Measurements from ENCODE around the gene OPALIN.
"Not testable (repeated sequence)": the region's sequence is repeated elsewhere in the genome, so short reads cannot be mapped to it uniquely, and the experiment has no call there.

OPALIN gene

GRCh38 chr10:96338279-96338925 lies 20.4 kb downstream of the OPALIN start:
- DNase-seq (ENCODE audit: low read depth in 2 of 2), result no peak

GRCh38 chr10:96337106-96337505 lies 21.7 kb downstream of the OPALIN start:
- no peak for DNase-seq (ENCODE audit: low read depth in 2 of 2)

- no peak for DNase-seq (ENCODE audit: low read depth in 2 of 2)
Observed at GRCh38 chr10:96334616-96335526, 23.9 kb downstream of the OPALIN start.

- no peak for DNase-seq (ENCODE audit: low read depth in 2 of 2)
Observed at GRCh38 chr10:96333101-96333500, 25.7 kb downstream of the OPALIN start.

GRCh38 chr10:96327462-96327861 lies 31.3 kb downstream of the OPALIN start:
- DNase-seq (ENCODE audit: low read depth in 2 of 2), result no peak

GRCh38 chr10:96325719-96326373 lies 33.0 kb downstream of the OPALIN start:
- no peak for DNase-seq (ENCODE audit: low read depth in 2 of 2)

- no peak for DNase-seq (ENCODE audit: low read depth in 2 of 2)
Observed at GRCh38 chr10:96324447-96324846, 34.4 kb downstream of the OPALIN start.

GRCh38 chr10:96322275-96322674 lies 36.5 kb downstream of the OPALIN start:
- DNase-seq (ENCODE audit: low read depth in 2 of 2), result no peak

GRCh38 chr10:96321822-96322221 lies 37.0 kb downstream of the OPALIN start:
- DNase-seq (ENCODE audit: low read depth in 2 of 2), result no peak

GRCh38 chr10:96319754-96320474 lies 38.9 kb downstream of the OPALIN start:
- no peak for DNase-seq (ENCODE audit: low read depth in 2 of 2)

GRCh38 chr10:96317067-96317833 lies 41.6 kb downstream of the OPALIN start:
- no peak for DNase-seq (ENCODE audit: low read depth in 2 of 2)

GRCh38 chr10:96313344-96313743 lies 45.5 kb downstream of the OPALIN start:
- DNase-seq (ENCODE audit: low read depth in 2 of 2), result no peak

- no peak for DNase-seq (ENCODE audit: low read depth in 2 of 2)
Observed at GRCh38 chr10:96311180-96311715, 47.6 kb downstream of the OPALIN start.

GRCh38 chr10:96310321-96310669 lies 48.5 kb downstream of the OPALIN start:
- DNase-seq (ENCODE audit: low read depth in 2 of 2), result no peak

GRCh38 chr10:96309628-96310320 lies 49.0 kb downstream of the OPALIN start:
- DNase-seq (ENCODE audit: low read depth in 2 of 2), result no peak

GRCh38 chr10:96308854-96309253 lies 49.9 kb downstream of the OPALIN start:
- DNase-seq (ENCODE audit: low read depth in 2 of 2), result not testable (repeated sequence)

GRCh38 chr10:96306516-96306915 lies 52.3 kb downstream of the OPALIN start:
- no peak for DNase-seq (ENCODE audit: low read depth in 2 of 2)

- DNase-seq (ENCODE audit: low read depth in 2 of 2), result no peak
Observed at GRCh38 chr10:96305019-96305418, 53.8 kb downstream of the OPALIN start.

GRCh38 chr10:96304230-96304629 lies 54.6 kb downstream of the OPALIN start, which contains the start of gene DNTT:
DNTT (plus strand) TSS chr10:96304434; CDS start chr10:96304498, 64 bp downstream.
- DNase-seq (ENCODE audit: low read depth in 2 of 2), result no peak

- no peak for DNase-seq (ENCODE audit: low read depth in 2 of 2)
Observed at GRCh38 chr10:96301616-96302015, 57.2 kb downstream of the OPALIN start.
